PC-3 (cell line): ENCODE measurements around the gene CDH12. TPM values are rescaled to one million over a fixed set of nuclear protein-coding genes. Genes with fewer than 3 reads are reported as not detected.

Experiments used
- ATAC-seq: fragments of 200-7000 bp; cut with Tn5 transposase; 2 replicates; pipeline ENCODE4 v1.9.1; 2020; ENCODE audit warnings: mild to moderate bottlenecking, moderate library complexity
- BruUV-seq: library from RNA; stranded (reverse); fragments of 400-500 nt; replicated peaks from 2 replicates; lab custom pipeline; 2021; lab: Mats Ljungman, UMichigan
- CTCF ChIA-PET: fragments of 300-600 bp; sonication (Branson Sonifier 250); formaldehyde crosslinking; loops from one replicate; lab custom pipeline; 2022; ENCODE audit warnings: antibody characterized with exemption; lab: Charles Lee
- POLR2A ChIA-PET: fragments of 300-600 bp; sonication (Branson Sonifier 250); formaldehyde crosslinking; loops from one replicate; lab custom pipeline; 2022; ENCODE audit warnings: antibody characterized with exemption; ENCODE audit not compliant: unreplicated experiment; lab: Charles Lee
- DNase-seq: peaks from one replicate; pipeline ENCODE4 v3.0.0-alpha.2; 2015
- H2AFZ ChIP-seq: fragments of 300-600 bp; sonication (generic); 2 replicates; pipeline ENCODE4 v1.6.0; 2016; ENCODE audit warnings: antibody characterized with exemption, low read length
- H3F3A ChIP-seq: fragments of 300-600 bp; sonication (generic); one replicate; pipeline ENCODE4 v1.6.0; 2017; ENCODE audit warnings: antibody characterized with exemption, low read length, control low read depth, mild to moderate bottlenecking; ENCODE audit not compliant: unreplicated experiment
- H3K27ac ChIP-seq: fragments of 300-600 bp; sonication (generic); 2 replicates; pipeline ENCODE4 v1.5.1; 2016; ENCODE audit warnings: mild to moderate bottlenecking, low read length
- H3K27me3 ChIP-seq: fragments of 300-600 bp; sonication (generic); 2 replicates; pipeline ENCODE4 v1.6.1; 2016; ENCODE audit warnings: low read length, mixed read lengths
- H3K36me3 ChIP-seq: fragments of 300-600 bp; sonication (generic); 2 replicates; pipeline ENCODE4 v1.6.1; 2016; ENCODE audit warnings: low read depth, mixed run types, low read length, mixed read lengths
- H3K4me1 ChIP-seq: fragments of 300-600 bp; sonication (generic); 2 replicates; pipeline ENCODE4 v1.5.1; 2016; ENCODE audit warnings: low read length; ENCODE audit not compliant: insufficient read depth
- H3K4me2 ChIP-seq: fragments of 300-600 bp; sonication (generic); 2 replicates; pipeline ENCODE4 v1.6.0; 2016; ENCODE audit warnings: low read length
- H3K4me3 ChIP-seq: fragments of 300-600 bp; sonication (generic); 2 replicates; pipeline ENCODE4 v1.5.1; 2016; ENCODE audit warnings: mild to moderate bottlenecking, low read length, mixed read lengths
- H3K79me2 ChIP-seq: fragments of 300-600 bp; sonication (generic); 2 replicates; pipeline ENCODE4 v1.6.1; 2017; ENCODE audit warnings: low read length, mixed read lengths
- H3K9ac ChIP-seq: fragments of 300-600 bp; sonication (generic); 2 replicates; pipeline ENCODE4 v1.6.0; 2016; ENCODE audit warnings: mild to moderate bottlenecking, low read length
- H3K9me2 ChIP-seq: fragments of 300-600 bp; sonication (generic); replicated peaks from 2 replicates; pipeline ENCODE4 v1.6.1; 2016; ENCODE audit warnings: mixed run types, low read length, mixed read lengths
- H3K9me3 ChIP-seq: fragments of 300-600 bp; sonication (generic); 2 replicates; pipeline ENCODE4 v1.6.1; 2016; ENCODE audit warnings: low read length, mixed read lengths
- H4K20me1 ChIP-seq: fragments of 300-600 bp; sonication (generic); 2 replicates; pipeline ENCODE4 v1.6.1; 2016; ENCODE audit warnings: low read length, mixed read lengths
- EZH2 ChIP-seq: fragments of 300-600 bp; sonication (generic); IDR thresholded peaks from one replicate; pipeline ENCODE4 v1.6.1; 2017; ENCODE audit warnings: antibody characterized with exemption, mild to moderate bottlenecking, low read length; ENCODE audit not compliant: unreplicated experiment
- EZH2phosphoT487 ChIP-seq: fragments of 300-600 bp; sonication (generic); IDR thresholded peaks from 2 replicates; pipeline ENCODE4 v1.6.1; 2018; ENCODE audit warnings: mild to moderate bottlenecking, antibody characterized with exemption, low read length, borderline replicate concordance
- intact Hi-C: fragments of 100-400 bp; cut with micrococcal nuclease; formaldehyde crosslinking; loops from 2 replicates; pipeline ENCODE4 v1.9.0; 2023
- total RNA-seq: library from RNA; depleted of rRNA; stranded (reverse); fragments of >200 nt; gene quantifications from 2 replicates; pipeline ENCODE4 v1.2.3, GENCODE V29; 2014
- TF ChIP-seq, protein P1 (sequence below): fragments of 300-600 bp; sonication (generic); conservative IDR thresholded peaks from 2 replicates; pipeline ENCODE4 v1.5.1; 2017; ENCODE audit warnings: antibody characterized with exemption, low read depth, mild to moderate bottlenecking, low read length

CDH12 gene
- total RNA-seq, 1 experiment from 2014 or later, result 0.44 TPM

DNA sequence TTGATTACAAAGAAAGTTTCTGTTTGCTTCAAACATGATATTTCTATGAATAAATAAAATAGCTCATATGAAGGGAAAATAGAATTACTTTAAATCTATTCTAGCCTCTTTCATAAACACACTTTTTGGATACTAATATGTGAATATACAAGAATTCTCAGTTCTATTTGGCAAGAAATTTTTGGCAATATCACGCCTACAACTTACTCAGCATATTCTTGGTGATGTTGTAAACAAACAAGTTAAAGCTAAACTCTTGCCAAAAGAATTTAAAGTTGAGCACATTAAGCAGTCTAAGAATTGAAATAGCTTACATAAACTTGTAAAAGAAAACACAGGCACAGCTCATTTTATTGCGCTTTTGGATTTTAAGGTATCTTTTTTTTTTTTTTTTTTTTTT, 209.8 kb downstream of the CDH12 start:
- POLR2A ChIA-PET, result no interaction called here
- intact Hi-C loops, result no loop called here
- no peak overlapping the region for H2AFZ ChIP-seq

DNA sequence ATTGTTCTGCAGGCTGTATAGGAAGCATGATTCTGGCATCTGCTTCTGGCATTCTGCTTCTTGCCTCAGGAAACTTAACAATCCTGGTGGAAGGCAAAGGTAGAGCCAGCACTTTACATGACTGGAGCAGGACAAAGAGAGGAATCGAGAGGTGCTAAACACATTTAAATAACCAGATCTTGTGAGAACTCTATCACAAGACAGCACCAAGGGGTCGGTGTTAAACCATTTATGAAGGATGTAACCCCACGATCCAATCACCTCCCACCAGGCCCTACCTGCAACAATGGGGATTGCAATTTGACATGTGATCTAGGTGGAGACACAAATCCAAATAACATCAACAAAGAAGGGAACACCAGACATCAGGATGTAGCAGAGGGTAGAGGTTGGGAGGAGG, 221.5 kb downstream of the CDH12 start:
- intact Hi-C loops, result no loop called here
- no peak for DNase-seq
- Histone ChIP-seq H3K4me3 (no peak overlapping the region), H3K79me2 (no peaks in the 10 kb centered on the region), H3K9ac (no peak overlapping the region), H3K27ac (no peak overlapping the region), H3K4me2 (no peak overlapping the region), H3K27me3 (no peaks in the 10 kb centered on the region), H3K36me3 (no peaks in the 10 kb centered on the region), H3K9me2 (no peaks in the 10 kb centered on the region), H3F3A (no peaks in the 10 kb centered on the region), H3K4me1 (no peaks in the 10 kb centered on the region), H2AFZ (no peak overlapping the region), H4K20me1 (no peaks in the 10 kb centered on the region), H3K9me3 (no peaks in the 10 kb centered on the region)
- TF ChIP-seq, protein P1, sequence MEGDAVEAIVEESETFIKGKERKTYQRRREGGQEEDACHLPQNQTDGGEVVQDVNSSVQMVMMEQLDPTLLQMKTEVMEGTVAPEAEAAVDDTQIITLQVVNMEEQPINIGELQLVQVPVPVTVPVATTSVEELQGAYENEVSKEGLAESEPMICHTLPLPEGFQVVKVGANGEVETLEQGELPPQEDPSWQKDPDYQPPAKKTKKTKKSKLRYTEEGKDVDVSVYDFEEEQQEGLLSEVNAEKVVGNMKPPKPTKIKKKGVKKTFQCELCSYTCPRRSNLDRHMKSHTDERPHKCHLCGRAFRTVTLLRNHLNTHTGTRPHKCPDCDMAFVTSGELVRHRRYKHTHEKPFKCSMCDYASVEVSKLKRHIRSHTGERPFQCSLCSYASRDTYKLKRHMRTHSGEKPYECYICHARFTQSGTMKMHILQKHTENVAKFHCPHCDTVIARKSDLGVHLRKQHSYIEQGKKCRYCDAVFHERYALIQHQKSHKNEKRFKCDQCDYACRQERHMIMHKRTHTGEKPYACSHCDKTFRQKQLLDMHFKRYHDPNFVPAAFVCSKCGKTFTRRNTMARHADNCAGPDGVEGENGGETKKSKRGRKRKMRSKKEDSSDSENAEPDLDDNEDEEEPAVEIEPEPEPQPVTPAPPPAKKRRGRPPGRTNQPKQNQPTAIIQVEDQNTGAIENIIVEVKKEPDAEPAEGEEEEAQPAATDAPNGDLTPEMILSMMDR, result no peak
- TF ChIP-seq EZH2phosphoT487 (no peak), EZH2 (no peak)
- no peak for ATAC-seq
- ChIA-PET POLR2A (no interaction called here), CTCF (no interaction called here)
- BruUV-seq, result no TSS peak

More for the DNA sequence above, 209.8 kb downstream of the CDH12 start:
- TF ChIP-seq, protein P1, result no peak
- TF ChIP-seq EZH2phosphoT487, result no peak
- TF ChIP-seq EZH2, result no peak
- CTCF ChIA-PET, result no interaction called here
- no peaks in the 10 kb centered on the region for H3K36me3 ChIP-seq
- ATAC-seq (no peak), DNase-seq (no peak)
- H4K20me1 ChIP-seq, result no peaks in the 10 kb centered on the region
- H3F3A ChIP-seq, result no peaks in the 10 kb centered on the region
- H3K79me2 ChIP-seq, result no peaks in the 10 kb centered on the region
- no peak overlapping the region for H3K4me2 ChIP-seq
- H3K9me3 ChIP-seq, result no peaks in the 10 kb centered on the region
- no peak overlapping the region for H3K4me3 ChIP-seq
- no peaks in the 10 kb centered on the region for H3K4me1 ChIP-seq
- H3K9me2 ChIP-seq, result no peaks in the 10 kb centered on the region
- no peak overlapping the region for H3K27ac ChIP-seq
- no TSS peak for BruUV-seq
- H3K9ac ChIP-seq, result no peak overlapping the region
- no peaks in the 10 kb centered on the region for H3K27me3 ChIP-seq

- no peak overlapping the region for H3K9ac ChIP-seq
- no peaks in the 10 kb centered on the region for H4K20me1 ChIP-seq
- H3K27me3 ChIP-seq, result no peaks in the 10 kb centered on the region
- CTCF ChIA-PET, result no interaction called here
- TF ChIP-seq EZH2phosphoT487, result no peak
- TF ChIP-seq, protein P1, result no peak
- TF ChIP-seq EZH2, result no peak
- H3K4me3 ChIP-seq, result no peak overlapping the region
- no peak overlapping the region for H3K27ac ChIP-seq
- H3K36me3 ChIP-seq, result no peaks in the 10 kb centered on the region
- no TSS peak for BruUV-seq
- no peaks in the 10 kb centered on the region for H3K79me2 ChIP-seq
- no peaks in the 10 kb centered on the region for H3K9me3 ChIP-seq
- no peak for DNase-seq
- H2AFZ ChIP-seq, result no peak overlapping the region
- no peaks in the 10 kb centered on the region for H3F3A ChIP-seq
- H3K9me2 ChIP-seq, result no peaks in the 10 kb centered on the region
- intact Hi-C loops, result no loop called here
- no peaks in the 10 kb centered on the region for H3K4me1 ChIP-seq
- no peak overlapping the region for H3K4me2 ChIP-seq
- POLR2A ChIA-PET, result no interaction called here
- ATAC-seq, result no peak
Observed at GRCh38 chr5:22627029-22627428, 226.1 kb downstream of the CDH12 start.
